GM11168 (cell line): Measurements from ENCODE around the gene ASB10.

ENCODE experiments used
- in situ Hi-C: fragments of 300-500 bp; cut with MboI; formaldehyde crosslinking; loops from one replicate; pipeline ENCODE4 v1.12.0; 2022; ENCODE audit warnings: low sequenced_read_pairs; ENCODE audit not compliant: unreplicated experiment

The ASB10 gene

DNA sequence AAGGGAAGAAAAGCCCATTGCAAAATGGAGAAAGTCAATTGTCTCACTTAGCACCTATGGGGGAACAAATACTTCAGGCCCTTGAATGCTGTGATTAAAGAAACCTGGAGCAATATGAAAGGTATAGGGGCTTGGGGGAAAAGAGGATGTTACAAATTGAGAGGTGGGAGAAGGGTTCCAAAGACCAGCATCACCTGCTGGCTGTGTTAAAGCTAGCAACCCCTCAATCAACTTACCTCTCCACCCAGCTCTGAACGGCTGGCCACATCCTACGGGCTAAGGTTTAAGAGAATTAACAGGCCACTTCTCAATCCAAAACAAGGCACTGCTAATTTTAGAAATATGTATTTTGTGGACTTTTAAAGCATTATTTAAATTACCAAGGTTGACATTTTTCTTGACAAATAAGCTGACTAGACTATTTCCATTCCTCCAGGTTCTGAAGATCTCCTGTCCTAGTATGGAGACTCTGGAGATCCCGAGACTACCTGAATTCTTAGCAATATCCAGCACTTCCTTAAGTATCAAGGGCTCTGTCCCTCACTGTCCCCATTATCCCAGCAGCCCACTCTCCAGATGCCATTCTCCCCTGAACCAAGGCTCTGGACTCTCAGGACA lies 24.2 kb upstream of the ASB10 start:
- in situ Hi-C loops: no loop called here

DNA sequence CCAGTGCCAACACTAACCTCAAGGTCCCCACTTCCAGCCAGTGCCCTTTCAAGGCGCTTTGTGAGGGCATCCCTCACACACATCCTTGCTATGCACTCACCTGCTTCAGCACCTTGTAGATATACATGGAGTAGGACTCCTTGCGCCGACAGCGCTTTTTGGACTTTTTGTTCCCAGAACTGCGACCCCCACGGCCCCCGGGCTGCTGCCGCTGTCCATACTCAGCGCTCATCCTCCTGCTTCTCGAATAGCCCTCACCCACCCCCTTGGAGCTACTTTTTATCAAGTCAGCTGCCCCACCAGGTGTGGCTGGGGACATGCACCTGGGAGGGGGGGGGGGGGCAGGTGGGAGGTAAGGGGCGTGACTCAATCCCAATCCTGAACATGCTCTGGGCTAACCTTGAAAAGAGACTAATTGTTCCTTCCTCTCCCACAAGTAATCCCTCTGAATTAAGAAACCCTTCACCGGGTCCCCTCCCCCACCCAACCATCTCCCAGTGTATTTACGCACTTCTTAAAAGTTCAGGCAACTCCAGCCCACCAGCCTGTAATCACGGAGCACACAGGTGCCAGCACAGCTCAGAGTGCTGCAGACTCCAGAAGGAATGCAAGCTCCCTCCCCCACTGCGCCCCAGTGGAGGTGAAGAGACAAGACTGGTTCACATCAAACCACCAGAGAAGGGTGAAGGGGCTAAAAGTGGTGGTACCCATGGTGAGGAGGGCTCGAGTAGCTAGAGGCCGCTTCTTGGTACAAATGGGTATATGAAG lies 23.2 kb upstream of the ASB10 start, which contains the start of gene H2BK1:
TSS of gene H2BK1 (minus strand) at position 402 of the 768 bp plus-strand sequence. CDS start at position 232, 170 bp downstream.
- in situ Hi-C loops: no loop called here

DNA sequence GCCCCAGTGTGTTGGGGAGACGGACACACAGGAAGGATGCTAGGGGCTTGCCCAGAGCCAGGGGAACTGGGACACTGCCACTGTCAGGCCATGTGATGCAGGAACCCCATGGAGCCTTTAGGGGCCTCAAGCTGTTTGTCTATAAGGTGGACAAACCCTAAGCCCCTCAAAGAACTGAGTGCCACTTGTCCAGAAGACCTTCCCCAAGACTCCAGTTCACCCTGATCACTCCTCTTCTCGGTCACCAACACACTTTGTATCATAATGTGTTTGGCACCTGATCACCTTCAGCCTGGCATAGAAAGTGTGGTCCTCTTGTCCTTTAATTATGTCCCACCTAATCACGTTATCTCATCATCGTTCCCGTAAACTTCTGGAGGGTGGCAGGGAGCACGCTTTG lies 22.5 kb upstream of the ASB10 start:
- in situ Hi-C loops: no loop called here

DNA sequence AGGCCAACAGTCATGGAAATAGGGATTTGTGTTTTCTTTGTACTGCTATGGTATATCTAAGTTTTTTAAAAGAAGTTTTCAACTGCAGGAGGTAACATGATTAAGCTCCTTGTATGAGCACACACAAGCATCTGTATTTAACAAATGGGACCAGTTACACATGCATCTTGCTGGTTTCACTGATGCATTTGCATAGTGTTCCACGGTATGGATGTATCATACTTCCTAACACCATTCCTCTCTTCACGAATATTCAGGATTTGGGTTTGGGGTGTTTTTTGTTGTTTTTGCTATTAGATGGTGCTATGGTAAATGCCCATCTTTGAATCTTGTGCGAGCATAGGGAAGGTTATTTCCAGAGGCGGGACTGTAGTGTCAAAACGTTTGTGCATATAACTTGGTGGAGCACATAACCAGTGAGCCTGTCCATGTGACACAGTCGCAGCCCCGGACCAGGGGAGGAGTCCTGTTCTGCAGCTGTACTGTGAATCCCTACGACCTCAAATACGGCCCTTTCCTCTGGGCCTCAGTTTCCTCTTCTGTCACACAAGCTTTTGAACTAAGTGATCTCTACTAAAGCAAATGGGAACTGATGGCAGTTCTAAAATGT lies 21.3 kb upstream of the ASB10 start:
- in situ Hi-C loops: no loop called here

DNA sequence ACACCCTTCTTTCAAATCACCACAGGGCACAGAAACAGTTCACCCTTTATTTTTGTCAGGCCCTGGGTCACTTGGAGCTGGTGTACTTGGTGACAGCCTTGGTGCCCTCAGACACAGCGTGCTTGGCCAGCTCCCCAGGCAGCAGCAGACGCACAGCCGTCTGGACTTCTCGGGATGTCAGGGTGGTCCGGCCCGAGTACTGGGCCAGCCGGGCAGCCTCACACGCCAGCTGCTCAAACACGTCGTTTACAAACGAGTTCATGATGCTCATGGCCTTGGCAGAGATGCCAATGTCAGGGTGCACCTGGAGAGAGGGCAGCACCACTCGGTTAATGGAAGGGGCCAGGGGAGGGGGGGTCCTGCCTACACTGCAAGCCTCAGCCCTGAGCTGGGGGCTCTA lies 20.8 kb upstream of the ASB10 start:
- in situ Hi-C loops: no loop called here

DNA sequence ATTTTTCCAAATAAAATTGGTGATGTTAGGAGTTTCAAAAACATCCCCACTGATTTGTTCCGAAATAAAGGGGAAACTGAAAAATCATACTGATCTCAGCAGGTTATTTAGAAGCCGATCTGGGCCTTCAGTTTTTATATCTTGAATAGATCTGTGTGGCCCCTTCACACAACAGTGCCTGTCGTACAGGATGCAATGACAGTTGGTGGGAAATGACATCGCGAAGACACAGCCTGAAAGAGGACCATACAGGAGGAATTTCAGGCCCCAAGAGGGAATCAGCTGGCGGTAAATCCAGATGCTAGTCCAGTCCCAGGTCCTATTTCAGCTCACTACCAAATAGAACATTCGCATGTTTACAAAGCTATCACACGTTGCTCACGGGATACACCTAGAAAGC lies 20.3 kb upstream of the ASB10 start:
- in situ Hi-C loops: no loop called here

DNA sequence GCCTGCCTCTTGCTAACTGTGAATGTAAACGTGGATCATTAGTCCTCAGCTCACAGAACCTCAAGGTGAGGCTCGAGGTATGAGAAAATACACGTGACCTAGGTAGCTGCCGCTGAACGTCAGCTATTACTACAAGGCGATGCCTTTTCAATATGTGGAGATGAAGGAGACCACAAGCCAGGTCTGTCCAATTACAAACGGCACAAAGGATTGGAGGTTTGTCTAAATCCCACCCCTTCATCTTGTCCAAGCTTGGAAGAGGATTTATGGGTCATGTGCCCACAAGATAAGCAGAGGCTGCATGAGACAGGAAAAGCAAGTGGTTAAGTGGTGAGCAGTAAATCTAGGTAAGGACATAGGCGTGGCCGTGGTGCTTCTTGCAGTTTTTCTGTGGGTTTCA lies 19.9 kb upstream of the ASB10 start:
- in situ Hi-C loops: no loop called here

DNA sequence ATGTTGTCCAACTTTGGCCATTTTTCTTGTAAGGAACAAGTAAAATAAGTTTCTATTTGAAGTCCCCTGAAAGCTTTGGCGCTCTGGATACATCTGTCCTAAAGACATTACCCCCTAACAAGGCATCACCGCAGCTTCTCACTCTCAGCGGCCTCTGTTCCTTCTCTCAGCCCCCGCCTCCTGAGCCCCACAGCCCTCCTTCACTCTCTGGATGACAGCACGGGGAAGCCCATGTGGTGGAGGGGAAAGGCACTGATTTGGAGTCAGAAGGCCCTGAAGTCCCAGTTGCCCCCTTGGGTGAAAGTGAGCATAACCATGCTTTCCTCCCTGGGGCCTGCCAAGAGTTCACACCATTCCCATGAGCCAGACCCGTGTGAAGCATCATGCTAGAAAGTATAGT lies 18.7 kb upstream of the ASB10 start:
- in situ Hi-C loops: no loop called here

DNA sequence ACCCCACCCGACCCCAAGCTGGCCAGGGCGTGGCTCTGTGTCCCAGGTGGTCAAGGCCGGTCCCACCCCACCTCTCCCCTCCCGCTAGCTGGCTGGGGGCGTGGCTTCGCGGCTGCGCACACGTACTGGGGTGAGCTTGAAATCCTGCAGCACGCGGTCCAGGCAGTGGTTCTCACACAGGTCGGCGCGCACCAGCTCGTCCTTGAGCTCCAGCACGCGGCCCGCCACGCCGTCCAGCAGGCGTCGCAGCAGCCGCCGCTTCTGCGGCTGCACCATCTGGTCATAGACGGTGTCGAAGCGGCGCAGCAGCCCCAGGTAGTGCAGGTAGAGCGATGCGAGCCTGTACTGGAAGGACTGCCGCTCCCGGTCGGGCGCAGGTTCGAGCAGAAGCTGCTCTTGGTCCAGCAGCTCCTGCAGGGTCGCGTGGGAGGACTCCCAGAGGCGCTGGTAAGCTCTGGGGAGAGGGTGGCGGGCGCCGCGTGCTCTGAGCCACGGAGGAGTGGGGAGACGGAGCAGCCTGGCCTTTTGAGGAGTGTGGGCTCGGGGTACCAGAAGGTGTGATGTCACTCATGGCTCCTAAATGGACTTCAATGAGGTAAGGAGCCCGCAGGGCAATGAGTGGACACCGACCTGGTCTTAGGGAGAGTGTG lies 17.5 kb upstream of the ASB10 start:
- in situ Hi-C loops: no loop called here

DNA sequence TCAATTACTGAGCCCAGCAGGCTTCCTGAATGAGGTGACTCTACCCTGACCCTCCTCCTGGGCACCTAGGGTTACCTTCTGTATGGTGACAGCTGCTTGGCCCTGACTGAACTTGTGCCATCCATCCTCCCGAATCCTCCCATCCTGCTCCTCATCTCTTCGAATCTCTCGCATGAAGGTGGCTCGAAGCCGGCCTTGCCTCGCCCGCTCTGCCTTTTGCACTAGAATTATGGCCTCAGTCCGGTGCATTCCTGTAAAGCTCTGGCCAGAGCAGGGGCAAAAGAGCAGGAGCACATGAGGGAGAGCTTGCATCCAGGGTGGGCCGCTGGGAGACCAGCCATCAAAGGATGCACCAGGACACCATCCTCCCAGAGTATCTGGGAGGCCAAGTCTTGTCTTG lies 15.8 kb upstream of the ASB10 start:
- in situ Hi-C loops: no loop called here

DNA sequence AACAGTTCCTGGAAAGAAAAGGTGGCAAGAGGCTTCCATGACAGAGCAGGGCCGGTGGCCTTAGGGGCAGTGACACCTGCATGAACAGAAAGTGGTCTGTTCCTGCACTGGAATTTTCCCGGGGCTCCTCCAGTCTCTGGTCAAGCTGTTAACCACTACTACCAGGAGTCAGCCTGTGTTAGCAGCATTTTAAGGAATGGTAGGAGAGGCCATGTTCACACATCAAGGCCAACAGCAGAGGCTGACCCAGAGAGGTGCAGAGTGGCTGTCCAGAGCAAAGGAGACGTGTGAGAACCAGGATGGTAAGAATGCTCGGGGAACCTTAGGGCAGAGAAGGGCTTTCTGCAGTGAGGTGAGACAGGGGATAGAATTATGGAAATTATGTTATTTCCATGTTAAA lies 14.7 kb upstream of the ASB10 start:
- in situ Hi-C loops: no loop called here

DNA sequence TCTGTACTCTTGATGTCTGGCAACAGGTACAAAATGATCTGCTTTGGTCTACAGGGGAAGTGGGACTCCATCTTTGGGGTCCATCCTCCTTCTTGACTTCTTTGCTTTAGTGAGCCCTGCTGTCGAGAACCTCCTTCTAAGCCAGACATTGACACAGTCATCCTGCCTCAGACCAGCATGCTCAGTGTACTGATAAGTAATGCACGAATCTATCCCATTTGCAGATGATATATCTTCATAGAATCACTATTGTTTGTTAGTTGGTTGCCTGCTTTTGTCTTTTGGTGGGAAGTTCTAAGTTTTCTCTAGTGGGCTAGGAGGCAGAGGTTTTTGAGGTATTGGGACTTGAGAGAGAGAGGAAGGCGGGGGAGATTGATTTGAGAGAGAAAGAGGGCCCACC lies 14.3 kb upstream of the ASB10 start:
- in situ Hi-C loops: no loop called here

DNA sequence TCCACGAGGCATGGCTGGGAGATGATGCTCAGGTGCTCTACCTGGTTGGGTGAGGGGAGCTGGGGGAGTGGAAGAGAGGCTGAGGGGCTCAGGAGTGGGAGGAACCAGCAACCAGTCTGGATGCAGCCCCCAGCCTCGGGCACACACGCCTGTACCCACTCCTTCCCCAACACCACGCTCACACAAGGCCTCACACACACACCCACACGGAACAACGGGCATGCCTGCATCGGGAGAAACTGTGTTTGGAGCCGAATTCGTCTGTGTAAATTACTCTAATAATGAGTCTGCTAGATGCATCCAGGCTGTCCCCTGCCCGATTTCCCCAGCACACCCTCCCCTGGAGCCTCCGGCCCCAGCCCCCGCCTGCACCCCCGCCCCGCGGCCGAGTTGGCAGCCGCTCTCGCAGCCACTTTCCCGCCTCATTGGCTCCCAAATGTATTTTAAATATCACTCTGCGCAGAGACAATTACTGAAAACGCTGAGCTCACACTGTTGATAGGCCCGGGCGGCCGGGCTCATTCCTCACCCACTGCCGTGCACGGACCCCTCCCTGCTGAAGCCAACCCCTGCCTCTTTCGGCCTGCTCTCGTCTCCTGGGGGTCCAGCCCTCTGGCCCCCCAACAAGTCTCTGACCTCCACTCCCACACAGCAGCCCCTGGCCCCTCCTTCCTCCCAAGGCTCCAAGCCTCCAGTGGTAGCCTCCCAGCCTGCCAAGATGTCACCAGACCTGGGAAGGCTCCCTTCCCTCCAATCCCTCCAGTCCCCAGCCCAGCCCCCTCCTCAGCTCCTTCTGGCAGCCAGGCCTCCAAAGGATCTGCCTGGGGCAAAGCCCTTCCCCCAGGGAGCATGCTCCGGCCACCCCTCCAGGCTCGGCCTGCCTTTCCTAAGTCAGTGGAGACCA lies 12.1 kb upstream of the ASB10 start:
- in situ Hi-C loops: no loop called here

DNA sequence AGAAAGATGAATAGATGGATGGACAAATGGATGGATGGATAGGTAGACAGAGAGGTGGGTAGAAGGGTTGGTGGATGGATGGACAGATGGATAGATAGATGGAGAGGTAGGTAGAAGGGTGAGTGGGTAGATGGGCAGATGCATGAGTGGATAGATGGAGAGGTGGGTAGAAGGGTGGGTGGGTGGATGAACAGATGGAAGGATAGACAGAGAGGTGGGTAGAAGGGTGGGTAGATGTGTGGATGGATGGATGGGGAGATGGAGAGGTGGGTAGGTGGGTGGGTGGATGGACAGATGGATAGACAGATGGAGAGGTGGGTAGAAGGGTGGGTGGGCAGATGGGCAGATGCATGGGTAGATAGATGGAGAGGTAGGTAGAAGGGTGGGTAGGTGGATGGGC lies 10.9 kb upstream of the ASB10 start:
- in situ Hi-C loops: no loop called here

DNA sequence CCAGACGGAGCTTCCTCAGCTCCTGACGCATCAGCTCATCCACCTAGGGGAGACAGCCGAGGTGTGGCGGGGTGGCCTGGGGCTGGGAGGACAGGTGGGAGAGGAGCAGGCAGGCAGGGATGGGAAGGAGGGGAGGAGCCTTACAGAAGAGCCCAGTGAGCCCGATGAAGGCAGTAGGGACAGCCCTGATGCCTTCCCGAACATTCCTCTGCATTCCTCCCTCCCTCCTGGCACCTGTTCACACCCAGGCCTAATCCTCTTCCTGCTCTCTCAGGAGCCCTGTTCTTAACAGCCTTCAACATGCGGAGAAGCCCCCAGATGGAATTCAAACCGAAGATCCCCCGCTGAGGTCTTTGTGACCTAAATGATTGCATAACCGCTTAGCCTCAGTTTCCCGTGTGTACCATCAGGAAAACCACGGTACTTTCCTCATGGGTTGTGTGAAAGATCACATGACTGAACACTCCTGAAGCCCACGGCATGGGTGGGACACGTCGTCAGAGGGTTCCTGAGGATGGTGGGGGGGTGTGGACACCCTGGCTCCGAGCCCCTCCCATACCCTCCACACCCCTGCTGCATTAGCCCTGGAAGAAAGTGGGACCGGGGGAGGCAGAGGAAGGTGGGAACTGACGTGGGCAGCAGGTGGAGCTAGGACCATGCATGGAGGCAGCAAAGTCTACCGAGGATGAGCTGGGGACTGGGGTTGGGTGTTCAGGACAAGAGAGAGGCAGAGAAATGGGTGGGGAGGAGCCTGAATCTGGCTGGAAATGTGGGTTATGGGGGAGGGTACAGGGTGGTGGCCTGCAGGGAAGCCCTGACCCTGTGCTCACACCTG lies 8.8 kb upstream of the ASB10 start:
- in situ Hi-C loops: no loop called here

DNA sequence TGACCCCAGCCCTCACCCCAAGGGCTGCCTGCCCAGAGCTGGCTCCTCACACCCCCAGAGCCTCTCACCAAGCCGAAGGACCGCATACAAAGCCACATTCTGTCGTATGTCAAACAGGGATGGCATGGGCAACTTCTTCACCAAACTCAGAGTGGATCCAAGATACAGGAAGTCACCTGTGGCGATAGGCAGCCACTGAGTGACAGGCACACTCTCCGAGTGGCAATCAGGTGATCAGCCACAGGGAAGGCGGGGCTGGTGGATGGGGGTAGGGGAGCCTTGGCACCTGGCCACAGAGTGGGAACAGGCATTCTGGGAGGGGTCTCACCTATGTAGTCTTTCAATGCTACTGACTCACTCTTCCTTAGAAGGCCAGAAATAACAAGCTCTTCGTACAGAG lies 7.1 kb upstream of the ASB10 start:
- in situ Hi-C loops: no loop called here

DNA sequence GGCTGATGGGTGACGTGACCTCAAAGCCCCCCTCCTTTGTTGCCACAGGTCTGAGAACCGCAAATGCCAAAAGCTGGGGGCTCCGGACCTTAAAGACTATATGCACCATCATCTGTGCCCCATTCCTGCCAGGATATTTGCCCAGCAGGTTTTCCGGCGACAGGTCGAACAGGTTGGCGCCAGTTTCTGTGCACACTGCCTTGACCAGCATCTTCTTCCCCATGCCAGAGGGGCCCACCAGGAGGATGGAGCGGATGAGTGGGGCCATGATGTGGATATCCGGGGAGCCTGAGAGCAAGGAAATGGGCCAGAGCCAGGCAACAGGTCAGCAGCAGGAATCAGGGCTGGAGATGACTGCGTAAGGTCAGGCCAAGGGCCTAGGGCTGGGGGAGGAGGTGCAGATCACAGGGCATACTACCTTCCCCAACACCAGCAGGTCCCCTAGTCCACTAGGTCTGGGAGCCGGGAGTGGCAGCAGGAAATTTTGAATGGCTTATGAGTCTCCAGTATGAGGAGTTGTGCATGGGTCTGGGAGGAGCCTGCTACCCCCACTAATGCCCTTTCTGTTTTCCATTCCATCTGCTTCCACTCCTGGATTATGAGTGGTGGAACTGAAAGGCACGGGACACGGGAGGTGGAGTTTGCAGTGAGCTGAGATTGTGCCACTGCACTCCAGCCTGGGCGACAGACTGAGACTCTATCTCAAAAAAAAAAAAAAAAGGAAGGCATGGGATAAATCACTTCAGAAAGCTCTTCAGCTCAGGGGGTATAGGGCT lies 6.3 kb upstream of the ASB10 start:
- in situ Hi-C loops: no loop called here

DNA sequence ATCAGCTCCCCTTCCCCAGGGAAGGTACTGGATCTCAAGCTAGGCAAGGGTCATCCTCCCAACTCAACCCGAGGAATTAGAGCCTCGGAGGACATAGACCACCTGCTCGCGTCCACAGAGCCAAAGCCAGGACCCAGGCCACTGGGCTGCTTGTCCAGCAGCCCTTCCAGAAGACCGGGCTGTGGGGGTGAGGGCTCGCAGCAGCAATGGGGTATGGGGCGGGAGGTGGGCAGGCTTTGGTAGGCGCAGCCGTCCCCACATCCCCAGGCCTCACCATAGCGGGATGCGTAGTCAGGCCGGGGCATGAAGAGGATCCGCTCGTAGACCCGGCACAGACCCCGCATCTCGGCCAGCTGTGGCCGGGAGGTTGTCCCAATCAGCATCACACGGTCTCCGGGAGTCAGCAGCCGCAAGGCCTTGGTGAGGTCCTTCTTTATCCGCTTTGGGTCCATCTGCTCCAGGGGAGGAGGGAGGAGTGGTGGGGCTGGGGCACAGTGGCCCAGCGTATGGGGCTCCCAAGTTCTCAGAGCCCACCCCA lies 5.0 kb upstream of the ASB10 start:
- in situ Hi-C loops: no loop called here
